ENCODE data around the gene IQSEC1.

Gene IQSEC1

DNA sequence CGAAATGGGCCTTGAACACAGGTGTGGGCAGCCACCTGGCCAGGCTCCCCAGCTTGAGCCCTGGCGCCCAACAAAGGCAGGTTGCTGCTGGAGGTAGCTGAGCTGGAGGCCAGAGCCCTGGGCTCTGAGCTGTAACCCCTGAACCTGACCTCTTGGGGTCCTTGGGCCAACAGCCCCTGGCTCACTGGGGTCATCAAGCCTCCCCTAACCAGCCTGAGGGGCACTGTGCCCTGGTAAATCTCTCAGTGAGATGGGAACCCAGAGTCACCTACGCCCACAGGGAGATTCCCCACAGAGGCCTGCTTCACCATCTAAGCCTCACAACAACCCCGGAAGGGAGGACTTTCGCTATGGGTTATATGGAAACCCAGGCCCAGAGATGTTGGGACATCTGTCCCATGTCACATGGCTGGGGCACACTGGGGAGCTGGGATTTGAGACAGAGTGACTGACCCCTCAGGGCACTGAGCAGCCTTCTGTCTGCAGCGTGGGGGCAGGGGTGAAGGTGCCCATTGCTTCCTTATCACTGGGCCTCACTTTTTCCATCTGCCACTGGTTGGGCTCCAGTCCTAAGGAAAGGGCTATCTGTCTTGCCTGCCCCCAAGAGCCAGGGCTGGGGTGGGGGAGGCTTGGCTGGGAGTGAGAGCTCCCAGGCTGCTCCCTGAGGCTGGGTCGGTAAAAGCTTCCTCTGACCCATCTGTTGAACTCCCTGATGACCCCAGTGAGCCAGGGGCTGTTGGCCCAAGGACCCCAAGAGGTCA lies 59.1 kb downstream of the IQSEC1 start:
- DNase-seq: no peak

DNA sequence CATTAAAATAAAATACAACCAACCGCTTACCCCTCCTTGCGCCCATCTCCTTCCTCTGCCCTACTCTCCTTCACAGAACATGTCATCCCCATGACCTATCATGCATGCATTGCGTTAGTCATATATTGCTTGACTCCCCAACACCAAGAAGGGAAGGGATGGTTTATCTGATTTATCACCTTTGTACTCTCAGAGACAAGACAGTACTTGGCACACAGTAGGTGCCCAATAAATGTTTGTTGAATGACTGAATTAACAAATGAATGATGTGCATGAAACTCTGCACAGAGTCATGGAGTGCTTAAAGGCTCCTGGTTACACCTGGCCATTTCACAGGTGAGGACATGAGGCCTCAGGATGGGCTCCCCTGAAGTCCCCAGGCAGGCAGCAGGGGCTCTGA lies 59.7 kb downstream of the IQSEC1 start:
- DNase-seq: no peak

DNA sequence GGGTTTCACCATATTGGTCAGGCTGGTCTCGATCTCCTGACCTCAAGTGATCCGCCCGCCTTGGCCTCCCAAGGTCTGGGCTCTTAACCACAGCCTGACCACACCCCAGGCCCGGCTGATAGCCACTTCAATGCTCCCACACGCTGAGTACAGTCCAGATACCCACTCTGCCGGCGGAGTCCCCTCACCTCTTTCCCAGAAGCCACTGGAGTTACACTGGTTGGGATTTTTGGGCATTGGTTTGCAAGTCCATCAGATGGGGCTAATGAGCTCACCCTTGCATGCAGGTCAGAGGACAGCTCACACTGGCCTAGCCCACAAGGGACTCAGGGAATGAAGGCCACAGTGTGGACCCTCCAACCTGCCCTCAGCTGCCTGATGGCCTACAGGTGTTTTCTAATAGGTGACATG lies 60.1 kb downstream of the IQSEC1 start:
- no peak for DNase-seq

DNA sequence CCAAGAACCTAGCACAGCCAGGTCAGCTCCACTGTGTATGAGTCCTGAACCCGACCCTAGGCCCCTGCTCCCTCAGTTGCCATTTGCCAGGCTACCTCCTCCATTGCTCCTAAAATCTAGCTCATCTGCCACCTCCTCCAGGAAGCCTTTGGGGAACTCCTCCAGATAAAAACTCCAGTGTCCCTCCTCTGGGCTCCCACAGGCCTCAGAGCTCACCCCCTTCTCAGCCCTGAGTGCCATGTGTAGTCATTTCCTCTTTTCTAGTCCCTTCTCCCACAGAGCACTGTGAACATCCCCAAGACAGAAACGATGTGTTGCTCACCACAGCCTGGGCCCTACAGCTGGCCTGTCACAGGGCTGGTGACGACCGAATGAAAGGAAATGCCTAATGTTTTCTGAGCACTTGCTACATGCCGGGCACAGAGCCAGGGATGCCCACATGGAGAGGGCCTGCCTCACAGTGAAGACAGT lies 61.0 kb downstream of the IQSEC1 start:
- DNase-seq: peak; percentile 81

DNA sequence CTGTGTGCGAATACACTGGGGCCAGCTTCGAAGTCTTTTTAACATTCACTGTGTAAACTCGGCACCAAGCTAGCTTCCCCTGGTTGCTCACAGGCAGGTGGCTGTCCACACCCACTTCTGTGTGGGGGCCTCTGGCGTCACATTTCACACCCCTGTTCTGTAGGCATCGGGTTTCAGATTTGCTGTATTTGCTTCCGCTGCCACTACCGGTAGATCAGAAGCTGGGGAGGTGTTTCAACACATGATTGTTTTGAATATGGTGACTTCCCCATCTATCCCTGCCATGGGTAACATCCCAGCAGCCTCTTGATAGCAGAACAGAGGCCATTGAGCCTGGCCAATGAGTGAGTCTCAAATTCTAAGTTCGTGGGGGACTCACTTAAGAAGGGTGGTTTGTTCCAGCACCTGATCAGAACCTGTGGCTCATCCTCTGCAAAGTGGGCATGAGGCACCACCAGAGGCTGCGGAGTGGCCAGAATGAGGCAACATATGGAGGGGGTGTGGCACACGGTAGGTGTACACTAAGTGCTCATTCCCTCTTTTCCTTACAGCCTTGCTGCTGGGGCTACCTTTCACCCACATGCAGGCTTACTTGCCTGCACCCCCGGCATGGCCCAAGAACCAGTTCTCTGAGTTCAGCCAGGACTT lies 61.5 kb downstream of the IQSEC1 start:
- no peak for DNase-seq

DNA sequence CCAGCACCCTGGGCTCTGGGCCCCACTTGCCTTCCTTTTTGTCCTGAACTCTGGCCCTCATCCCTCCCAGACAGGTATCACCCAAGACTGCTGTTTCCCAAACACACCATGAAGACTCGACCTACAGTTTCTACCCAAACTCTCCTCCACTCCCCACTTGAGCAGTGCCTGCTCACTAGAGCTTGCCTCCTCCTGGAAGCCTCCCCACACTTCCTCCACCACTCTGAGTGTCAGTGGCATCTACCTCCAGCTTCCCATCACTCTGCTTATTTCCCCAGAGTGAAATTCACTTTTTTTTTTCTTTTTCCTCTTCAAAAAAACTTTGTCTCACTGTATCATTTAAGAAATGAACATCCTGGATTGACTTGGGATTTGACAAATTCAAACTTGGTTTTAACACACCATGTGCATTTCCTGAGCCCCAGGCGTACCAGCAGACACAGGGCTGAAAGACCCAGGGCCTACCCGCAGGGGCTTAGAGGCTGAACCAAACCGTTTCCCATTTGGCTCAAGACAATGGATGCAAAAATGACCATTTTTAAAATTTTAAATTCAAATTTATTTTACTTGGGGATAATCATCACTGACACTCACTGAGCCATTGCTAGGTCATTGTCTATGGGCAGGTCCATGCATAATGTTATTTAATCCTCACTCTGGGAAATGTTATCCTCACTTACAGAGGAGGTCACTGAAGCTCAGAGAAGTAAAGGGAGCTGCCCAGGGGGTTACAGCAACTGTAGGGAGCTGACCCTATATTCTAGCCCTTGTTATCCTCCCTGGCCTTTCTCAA lies 62.3 kb downstream of the IQSEC1 start:
- DNase-seq: no peak

DNA sequence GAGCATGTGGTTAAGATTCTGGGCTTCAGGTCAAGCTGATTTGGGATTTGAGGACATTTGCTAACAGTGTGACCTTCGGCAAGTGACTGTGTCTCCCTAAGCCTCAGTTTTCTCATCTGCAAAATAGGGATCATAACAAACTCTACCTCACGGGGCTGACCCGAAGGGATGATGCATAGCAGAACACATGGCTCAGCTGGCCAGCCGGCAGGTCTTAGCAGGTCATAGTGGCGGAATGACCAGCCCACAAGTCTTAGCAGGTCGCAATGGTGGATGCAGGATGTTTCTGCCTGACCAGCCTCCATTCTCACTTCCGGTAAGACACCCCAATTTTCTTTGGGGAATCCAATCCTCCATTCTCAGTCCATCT lies 63.3 kb downstream of the IQSEC1 start:
- no peak for DNase-seq

DNA sequence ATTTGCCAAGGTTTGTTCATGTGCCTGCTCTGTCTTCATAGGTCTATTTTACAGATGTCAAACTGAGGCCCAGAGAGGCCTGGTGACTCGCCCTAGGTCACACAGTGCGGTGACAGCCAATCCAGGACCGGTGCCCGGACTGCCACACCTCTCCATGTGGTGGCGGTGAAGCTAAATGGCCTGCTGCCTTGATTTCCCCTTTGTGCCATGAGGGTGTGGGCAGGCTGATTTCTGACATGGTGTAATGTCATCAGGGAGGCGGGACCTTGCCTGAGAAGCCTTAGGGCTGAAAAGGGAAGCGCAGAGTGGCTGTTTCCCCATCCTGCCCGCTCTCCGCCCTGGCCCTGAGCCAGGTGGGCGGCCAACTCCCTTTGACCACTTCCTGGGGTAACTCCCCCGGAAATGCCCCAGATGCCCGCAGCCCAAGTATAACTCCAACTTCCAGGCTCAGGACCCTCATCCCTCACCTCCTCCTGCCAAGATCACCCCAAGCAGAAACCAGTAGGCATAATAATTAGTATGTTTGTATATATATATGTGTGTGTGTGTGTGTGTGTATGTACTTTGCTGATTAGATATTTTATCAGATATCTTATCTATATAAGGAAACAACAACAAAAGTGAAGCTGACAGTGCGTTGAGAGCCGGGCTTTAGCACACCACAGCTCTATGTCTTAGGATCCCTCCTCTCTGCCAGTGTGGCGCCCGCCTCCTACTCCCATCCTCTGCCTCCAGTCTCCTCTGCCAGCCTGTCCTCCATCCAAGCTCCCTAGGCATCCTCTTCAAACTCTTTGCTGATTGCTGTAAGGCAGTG lies 63.9 kb downstream of the IQSEC1 start:
- DNase-seq: peak; percentile 82

DNA sequence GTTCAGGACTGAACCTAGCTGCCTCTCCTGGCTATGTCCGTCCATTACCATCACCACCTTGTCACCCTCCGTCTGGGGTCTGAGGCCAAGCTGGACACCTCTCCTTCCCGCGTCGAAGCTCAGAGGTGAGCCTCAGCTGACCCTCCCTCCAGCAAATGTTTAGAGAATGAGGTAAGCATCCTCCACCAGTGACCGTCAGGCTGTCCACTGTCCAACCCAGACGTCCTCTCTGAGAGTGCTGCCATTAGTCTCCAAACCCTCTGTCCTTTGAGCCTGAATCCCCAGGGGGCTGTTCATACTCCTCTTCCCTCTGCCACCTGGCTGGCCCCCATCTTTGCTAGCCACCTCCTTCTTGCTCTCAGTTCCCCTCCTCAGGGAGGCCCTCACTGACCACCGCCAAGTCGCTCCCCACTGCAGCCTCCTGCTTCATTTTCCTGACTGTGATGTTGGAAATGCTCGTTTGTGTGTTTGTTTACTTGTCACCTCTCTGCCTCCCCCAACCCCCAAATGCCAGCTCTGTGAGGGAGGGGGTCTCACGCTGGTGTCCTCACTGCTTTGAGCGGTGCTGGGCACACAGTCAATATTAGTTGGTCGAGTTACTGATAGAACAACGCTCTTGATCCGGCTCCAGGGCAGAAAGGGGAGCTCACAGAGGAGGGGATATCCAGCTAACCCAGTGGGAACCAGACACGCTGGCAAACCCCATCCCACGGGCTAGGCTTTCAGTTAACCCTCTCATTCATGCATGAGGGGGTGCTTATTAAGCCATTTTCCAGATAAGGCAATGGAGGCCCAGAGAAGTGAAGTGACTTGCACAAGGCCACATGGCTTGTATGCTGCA lies 64.9 kb downstream of the IQSEC1 start:
- no peak for DNase-seq

DNA sequence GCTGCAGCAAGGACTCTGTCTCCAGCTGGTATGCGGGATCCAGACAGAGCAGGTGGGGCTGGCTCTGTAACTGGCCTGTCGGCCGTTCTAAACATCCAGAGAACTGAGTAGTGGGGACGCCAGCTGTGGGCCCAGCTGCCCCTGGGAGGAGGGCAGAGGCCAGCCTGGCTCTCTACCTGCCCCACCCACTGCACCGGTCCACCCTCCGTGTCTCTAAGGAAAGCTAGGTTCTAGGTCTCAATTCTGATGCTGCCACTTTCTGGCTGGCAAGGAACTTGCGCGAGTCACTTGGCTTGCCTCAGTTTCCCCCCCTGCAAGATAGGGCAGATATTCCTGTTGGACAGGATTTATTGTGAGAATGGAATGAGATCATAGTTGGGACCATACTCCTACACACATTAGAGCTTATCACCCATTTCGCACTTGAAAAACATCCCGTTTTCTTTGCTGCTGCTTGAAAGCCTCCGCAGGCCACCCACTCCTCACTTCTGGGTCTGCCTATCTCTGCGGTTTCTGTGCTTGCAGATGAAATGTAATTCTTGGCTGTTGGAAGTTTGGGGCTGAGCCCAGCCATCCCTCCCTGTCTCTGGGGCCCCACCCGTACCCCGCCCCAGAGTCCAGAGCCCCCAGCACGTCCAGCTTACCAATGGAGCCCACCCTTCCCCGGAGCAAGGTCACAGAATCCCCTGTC lies 65.8 kb downstream of the IQSEC1 start:
- DNase-seq: no peak

DNA sequence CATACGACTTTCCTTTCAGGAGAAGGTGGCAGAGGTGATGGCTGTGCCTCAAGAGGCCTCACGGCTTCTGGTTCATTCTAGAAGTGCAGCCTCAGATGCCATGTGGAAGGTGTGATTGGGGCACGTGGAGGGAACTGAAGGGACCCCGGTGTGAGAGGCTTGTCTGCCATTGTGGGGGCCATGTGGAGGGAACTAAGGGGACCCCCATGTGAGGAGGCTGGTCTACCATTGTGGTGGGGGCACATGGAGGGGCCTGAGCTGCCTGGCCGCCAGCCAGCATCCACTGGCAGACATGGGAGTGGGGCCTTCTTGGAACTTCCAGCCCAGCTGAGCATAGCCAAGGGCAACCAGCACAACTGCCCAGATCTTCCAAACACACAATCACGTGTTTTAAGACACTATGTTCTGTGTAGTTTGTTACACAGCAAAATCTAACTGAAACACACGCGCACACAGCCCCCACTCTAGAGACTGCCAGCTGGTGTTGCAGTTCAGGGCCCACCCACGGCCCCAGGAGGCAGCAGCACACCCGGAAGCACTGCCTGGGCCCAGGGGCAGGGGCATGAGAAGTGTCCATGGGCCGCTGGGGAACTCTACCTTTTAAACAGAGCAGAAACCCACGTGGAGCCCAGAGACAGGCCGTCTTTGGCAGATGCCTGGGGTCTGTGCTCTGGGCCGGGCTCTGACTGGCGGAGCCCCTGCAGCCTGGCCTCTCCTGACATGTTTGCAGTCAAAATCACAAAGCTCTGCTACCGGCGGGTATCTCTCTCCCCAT lies 66.8 kb downstream of the IQSEC1 start:
- no peak for DNase-seq

DNA sequence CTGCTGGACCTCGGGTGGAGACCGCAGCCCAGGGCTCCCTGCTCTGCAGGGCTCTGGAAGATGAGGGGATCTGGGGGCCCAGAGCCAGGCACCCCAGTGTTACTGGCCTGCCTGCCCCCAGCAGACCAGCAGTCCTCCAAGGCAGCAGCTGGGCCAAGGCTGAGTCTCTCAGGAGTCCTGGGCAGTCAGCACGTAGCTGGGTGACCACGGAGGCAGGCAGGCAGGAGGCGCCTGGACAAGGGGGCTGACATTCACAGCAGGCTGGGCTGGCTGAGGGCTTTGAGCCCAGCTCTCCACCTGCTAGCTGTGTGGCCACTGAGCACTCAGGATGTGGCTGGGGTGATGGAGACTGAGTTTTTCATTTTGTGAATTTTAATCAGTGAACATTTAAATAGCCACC lies 67.9 kb downstream of the IQSEC1 start:
- no peak for DNase-seq

DNA sequence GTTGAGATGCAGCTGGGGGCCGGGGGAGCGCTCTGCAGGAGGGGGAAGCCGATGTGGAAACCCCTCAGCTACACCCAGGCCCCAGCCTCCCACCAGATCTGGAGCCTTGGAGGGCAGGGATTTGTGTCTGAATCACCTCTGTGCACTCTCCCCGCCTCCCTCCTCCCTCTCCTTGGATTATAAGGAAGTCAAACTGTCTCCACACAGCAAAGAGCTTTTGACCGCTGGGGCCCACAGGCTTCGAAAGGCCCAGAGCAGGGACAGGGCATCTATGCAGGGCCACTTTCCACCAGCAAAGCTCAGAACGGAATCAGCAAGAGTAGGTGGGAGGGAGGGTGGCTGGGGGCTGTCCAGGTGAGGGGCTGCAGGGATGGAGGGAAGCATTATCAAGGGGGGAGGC lies 68.9 kb downstream of the IQSEC1 start:
- no peak for DNase-seq

DNA sequence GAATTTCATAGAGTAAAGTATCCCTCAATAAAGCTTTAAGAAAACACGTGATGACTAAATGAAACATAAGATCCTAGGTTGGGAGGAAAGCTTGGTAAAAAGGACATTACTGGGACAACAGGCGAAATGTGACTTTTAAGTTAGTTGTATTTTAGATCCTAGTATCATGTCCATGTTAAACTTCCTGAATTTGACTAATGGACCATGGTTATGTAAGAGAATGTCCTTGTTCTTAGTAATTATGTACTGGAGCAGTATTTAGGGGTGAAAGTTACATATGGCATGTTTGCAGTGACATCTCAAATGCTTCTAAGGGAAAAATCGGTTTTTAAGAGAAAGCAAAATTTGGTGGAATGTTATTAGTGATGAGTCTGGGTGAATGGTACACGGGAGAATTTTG lies 69.6 kb downstream of the IQSEC1 start:
- DNase-seq: no peak

DNA sequence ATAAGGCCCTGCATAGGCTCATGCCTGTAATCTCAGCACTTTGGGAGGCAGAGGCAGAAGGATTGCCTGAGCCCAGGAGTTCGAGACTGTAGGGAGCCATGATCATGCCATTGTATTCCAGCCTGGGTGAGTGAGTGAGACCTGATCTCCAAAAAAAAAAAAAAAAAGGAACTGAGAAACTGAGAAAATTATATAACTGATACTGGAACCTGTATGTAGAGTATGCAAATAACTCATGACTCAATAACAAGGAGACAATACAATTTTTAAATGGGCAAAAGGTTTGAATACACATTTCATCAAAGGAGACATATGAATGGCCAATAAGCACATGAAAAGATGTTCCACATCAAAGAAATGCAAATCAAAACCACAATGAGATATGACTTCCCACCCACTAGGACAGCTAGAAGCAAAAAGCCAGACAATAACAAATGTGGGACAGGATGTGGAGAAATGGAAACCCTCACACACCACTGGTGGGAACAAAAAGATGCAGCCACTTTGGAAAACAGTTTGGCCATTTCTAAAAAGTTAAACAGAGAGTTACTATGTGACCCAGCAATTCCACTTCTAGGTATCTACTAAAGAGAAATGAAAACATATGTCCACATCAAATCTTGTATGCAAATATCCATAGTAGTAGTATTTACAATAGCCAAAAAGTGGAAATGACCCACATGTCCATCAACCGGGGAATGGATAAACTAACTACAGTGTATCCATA lies 70.7 kb downstream of the IQSEC1 start:
- no peak for DNase-seq

DNA sequence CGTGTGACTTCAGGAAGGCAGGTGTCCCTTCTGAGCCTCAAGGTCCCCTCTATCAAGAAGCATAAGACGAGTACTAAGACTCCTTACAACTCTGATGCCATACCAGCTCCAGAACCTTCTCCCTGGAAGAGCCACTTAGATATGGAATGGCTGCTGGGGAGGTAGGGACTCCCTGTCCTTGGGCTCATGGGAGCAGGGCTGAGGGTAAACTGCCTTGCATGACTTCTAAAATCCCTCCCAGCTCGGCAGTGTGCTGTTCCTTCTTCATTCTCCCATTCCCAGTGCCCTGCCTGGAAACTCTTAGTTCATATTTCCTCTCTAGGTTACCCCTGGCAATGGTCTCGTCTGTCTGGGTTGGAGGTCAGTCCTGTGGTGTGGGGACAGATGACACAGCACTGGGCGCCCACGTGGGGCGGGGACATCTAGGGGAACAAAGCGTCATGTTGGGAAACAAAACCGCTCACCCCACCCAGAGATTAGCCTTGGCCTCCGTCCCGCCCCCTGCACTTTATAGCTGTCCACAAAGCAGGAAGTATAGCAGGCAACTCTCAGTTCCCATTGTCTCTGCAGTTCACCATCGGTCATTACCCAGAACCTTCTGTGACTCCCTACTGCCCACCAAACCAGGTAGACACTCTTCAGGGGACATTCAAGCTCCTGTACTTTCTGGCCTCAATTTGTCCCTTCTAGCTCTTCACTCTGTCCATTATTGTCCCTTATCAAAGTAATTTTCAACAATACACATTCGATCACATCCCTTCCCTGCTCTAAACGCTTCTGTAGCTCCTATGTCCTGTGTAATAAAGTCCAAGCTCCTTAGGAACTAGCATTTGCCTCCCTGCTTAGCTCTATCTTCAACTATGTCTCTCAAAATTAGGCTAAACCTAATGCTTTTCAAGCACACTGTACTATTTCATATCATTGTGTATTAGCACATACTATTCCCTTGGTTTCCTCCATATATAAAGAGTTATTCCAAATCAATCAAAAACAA lies 73.8 kb downstream of the IQSEC1 start:
- DNase-seq: peak; percentile 86

DNA sequence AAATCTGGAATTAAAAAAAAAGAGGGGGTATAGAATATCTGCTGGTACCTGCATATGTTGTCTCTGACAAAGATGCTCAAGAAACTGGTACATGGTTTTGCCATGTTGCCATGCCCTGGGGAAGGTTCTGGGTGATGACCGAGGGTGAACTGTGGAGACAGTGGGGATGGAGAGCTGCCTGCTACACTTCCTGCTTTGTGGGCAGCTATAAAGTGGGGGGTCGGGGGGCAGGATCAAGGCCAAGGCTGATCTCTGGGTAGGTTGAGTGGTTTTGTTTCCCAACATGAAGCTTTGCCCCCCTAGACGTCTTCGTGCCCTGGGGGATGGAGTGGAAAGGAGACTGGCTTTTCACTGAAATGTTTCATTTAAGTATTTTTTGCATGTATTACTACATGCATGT lies 74.6 kb downstream of the IQSEC1 start:
- no peak for DNase-seq

DNA sequence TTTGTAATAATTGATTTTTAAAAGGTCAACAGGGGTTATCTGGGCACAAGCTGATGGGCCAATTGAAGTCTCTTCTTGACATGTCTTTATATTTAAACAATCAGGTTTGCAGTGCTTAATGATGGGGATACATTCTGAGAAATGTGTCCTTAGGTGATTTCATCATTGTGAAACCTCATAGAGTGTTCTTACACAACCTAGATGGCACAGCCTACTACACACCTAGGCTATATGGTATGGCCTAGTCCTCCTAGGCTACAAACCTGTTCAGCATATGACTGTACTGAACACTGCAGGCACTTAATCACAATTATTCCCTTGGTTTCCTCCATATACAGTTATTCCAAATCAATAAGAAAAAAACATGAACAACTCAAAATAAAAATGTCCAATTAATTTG lies 75.8 kb downstream of the IQSEC1 start:
- DNase-seq: no peak

DNA sequence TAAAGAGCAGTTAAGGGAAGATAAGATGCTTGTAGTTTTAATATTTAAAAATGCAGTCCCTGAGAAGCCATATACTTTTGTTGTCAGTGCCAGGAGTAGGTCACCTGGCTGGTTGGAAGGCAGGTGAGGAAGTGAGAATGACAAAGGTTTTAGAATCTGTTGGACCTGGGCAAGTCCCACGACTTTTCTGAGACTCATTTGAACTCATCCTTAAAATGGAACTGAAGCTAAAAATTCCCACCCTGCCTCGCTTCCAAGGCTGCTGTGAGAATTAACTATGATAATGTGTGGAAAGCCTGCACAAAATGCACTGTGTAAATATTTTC lies 77.1 kb downstream of the IQSEC1 start:
- no peak for DNase-seq
